GM19023 (cell line): ENCODE measurements around the gene SLIRP.
"Not testable (repeated sequence)": the region's sequence is repeated elsewhere in the genome, so short reads cannot be mapped to it uniquely, and the experiment has no call there.

Experiments
- ATAC-seq: cut with Tn5 transposase; IDR thresholded peaks from one replicate; pipeline ENCODE4 v1.9.1; 2021; ENCODE audit warnings: mild to moderate bottlenecking, moderate library complexity; ENCODE audit not compliant: unreplicated experiment

SLIRP gene

DNA sequence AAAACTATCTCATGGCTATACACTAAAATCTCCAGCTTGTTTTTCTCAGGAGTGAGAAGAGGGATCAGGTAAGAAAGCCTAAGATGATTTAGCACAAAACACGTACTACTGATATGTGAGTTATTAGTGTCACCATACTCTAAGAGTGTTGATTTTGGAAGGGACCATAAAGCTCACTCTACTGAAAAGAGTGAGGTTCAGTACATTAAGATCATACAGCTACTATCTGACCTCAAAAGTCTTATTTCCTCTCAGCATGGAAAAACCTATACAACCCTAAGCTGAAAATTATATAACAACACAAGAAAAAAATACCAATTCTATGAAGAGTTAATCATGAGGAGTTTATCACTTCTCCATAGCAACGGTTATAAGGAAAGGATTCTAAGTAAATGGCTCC, 33.5 kb downstream of the SLIRP start:
- ATAC-seq: no peak

DNA sequence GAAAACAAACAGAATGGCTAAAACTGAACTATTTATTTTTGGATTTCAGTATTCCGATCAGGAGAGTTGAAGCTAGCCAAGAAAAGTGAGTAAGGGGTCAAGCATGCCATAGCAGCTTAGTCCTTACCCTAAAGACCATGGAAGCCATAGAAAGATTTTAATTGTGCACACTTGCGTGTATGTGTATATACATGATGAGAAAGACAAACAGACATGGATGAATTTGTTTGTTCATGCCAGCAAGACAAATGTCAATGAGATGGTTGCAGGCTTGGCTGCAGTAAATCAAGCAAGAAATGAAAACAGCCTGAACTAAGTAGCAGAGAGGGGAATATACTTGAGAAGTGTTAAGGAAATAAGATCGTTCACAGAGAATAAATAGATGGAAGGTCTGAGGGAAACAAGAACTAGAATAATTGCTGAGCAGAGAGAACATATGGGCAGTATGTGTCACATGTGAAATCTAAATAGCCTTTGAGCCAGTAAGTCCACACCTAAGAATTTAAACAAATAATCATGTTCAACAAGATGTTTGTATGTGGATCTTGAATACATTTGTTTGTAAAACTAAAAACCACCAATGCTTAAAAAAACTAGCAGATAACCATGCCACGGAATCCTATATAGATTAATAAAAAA, 38.3 kb downstream of the SLIRP start:
- ATAC-seq: no peak

DNA sequence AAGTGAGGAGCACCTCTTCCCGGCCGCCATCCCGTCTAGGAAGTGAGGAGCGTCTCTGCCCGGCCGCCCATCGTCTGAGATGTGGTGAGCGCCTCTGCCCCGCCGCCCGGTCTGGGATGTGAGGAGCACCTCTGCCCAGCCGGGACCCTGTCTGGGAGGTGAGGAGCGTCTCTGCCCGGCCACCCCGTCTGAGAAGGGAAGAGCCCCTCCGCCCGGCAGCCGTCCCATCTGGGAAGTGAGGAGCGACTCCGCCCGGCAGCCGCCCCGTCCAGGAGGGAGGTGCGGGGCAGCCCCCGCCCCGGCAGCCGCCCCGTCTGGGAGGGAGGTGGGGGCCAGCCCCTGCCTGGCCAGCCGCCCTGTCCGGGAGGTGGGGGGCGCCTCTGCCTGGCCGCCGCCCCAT, 39.5 kb downstream of the SLIRP start:
- ATAC-seq: not testable (repeated sequence)

DNA sequence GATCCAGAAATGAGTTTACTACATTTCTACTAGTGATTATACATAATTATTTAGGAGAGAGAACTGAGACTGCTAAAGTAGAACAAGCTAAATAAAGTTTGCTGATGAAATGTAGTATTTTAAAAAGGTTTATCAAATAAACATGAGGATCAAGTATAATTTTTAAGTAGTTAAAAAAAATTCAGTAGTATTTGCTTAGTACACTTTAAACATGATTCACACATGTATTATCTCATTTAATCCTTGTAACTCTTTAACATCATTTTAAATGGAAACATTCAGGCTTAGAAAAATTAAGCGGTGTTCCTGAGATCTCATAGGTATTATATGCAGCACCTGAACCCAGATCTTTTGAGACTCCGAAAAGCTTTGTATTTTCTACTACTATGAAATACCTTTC, 44.4 kb downstream of the SLIRP start:
- ATAC-seq: no peak

DNA sequence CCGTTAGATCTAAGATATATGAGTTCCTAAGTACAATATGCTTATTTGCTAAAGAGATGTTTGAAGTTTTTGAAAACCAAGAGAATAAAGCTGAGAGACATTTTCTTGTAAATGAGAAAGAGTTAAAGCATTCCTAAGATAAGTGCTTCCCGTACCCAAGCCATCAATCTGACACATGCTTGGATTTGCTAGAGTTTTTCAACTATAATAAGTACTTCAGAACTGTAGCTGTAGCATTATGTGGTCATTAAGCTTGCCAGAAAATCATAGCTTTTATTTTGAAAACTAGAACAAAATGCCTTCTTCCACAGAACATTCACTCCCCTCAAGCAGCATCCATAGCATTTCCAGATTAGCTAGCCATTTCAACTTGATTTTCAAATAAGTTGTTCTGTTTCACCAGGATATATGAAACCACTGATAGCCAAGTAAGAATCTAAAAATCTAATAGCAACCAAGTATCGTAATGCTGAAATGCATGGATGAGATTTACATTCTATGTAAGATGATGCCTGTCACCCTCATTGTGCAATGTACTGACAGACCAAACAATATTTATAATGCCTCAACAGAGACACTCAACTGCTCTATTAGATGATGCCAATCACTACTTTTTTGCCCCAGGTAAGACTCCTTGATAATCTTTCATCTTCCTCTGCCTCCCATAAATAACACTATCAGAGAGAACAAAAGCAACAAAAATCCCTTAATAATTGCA, 45.1 kb downstream of the SLIRP start:
- ATAC-seq: no peak

DNA sequence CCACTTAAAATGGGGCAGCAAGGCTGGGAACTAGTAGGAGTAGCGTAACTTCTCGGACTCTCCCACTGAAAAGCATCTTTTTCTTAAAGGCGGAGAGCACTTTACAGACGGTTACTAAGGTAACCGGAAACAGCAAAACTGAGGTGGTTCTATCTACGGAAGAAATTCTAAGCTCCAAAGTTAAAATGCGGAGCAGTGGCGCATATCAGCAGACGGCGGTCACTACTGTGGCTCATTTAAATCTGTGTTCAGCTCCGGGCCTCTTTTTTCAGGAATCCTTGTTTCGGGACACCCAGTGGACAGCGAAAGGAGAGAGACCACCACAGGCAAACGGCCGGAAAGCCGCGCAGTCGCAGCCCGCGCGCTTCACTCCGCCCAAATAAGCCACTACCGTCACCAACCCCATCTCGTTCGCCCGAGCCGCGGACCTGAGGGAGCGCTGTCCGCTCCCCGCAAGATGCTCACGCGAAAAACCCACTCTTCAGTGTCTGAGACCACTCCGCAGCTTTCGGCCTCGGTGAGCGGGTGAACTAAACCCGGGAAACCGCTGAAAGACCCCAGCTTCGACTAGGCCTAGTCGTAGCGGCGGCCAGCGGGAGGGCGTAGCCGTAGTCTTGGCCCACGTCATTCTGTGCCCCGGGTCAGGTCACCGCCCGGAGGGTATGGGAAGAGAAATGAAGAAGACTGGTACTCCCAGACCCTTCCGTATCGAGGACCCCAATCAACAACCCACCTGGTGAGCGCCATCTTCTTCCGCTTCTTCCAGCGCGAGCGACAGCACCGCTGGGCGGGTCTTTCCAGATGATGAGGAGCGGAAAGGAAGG, 52.7 kb downstream of the SLIRP start, which contains the start of gene SNW1:
SNW1 (minus strand) TSS at position 776 of the 824 bp plus-strand sequence; CDS start at position 747, 29 bp downstream.
- ATAC-seq: peak; percentile 94

DNA sequence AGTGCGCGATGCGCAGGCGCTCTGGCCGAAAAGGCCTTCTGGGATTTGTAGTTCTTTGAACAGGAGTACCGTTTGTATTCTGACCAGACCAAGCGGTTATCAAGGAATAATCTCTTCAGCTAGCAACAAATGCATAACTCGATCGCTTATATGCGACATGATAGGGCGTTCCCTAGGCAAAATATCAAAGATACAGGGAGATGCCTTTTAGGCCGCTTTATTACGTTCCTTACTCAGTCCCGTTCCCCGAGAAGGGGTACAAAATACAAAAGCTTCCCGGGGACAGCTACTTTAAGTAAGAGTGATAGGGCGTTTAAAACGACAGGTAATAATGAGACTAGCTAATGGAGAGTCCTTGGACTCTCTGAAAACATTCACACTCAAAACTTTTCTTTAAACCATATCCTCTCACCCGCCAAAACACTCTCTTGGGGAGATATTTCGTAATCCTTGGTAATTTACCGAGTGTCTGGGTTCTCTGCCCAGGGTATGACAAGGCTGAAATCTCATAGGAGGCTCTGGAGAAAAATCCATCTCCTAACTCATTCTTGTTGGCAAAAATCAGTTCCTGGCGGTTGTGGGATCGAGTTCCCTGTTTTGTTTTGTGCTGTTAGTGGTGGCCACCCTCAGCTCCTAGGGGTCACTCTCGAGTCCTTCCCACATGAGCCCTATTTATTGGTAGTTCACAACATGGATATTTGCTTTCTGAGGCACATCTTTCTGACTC, 53.5 kb downstream of the SLIRP start:
- peak; percentile 28 for ATAC-seq

DNA sequence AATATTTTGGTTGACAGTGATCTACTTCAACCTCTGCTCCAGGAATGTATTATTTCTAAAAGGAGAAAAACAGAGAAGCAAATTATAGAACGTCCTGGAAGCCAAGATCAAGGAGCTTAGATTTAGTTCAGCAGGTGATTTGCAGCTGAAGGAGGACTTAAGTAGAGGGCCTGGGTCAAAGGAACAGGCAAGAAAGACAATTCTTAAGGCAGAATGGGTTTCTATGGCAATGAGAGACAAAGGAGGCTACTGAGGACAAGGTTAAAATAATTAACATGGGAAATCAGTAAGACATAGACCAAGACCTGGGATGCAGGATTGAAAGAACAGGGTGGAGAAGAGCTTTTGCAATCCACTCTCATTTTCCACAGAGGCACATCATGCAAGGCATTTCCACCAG, 55.4 kb downstream of the SLIRP start:
- no peak for ATAC-seq

DNA sequence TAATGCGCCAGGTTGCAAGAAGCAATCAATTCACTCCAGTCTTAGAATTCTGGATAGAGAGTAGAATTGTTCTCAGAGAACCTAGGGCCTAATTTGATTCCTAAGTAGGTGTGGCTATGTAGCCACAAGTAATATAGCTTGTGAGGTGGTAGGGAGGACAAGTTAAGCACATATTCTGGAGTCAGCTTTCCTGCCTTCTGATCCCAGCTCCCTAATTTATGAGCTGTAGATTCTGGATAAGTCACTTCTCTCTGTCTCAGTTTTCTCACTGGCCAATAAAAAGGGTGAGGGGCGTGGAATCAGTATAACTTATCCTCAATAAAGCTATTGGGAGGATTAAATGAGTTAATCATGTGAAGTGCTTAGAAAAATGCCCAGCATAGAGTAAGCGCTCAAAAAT, 56.1 kb downstream of the SLIRP start:
- no peak for ATAC-seq
